Adrenal gland (tissue), 12 donors: ENCODE results near the gene DPYD. TPM values are rescaled to one million over a fixed set of nuclear protein-coding genes. Genes with fewer than 3 reads are reported as not detected.

Source experiments
- DNase-seq, 7 donors: peaks; one replicate each; pipeline ENCODE4 v3.0.0-alpha.2; 2019 to 2020
- H3K27ac ChIP-seq, 5 donors: fragments of 200-600 bp; sonication (generic) in 4 of 5; 1 replicate in 3 of 5; 2 replicates in 2 of 5; pipeline versions ENCODE4 v1.5.1 to v1.8.0; 2016 to 2020; ENCODE audit warnings: mild to moderate bottlenecking in 1 of 5
- H3K27me3 ChIP-seq: fragments of 200-600 bp; 2 replicates; pipeline ENCODE4 v1.8.0; 2021
- H3K36me3 ChIP-seq, 2 donors: fragments of 200-600 bp; replicated peaks in 1 of 2; 1 replicate in 1 of 2; 2 replicates in 1 of 2; pipeline versions ENCODE4 v1.5.1 to v1.8.0; 2018 to 2022
- H3K4me1 ChIP-seq, 2 donors: fragments of 200-600 bp; replicated peaks in 1 of 2; 1 replicate in 1 of 2; 2 replicates in 1 of 2; pipeline versions ENCODE4 v1.5.1 to v1.8.0; 2018 to 2021
- H3K4me3 ChIP-seq, 4 donors: fragments of 200-600 bp; sonication (generic) in 3 of 4; one replicate each; pipeline ENCODE4 v1.5.1; 2016 to 2018
- H3K9me3 ChIP-seq, 3 donors: fragments of 200-600 bp; sonication (generic) in 1 of 3; replicated peaks in 1 of 3; 1 replicate in 2 of 3; 2 replicates in 1 of 3; pipeline versions ENCODE4 v1.5.1 to v1.8.0; 2016 to 2021
- CTCF ChIP-seq, 6 experiments: fragments of 450-650 bp in 4 of 6; fragments of 200-600 bp in 2 of 6; sonication (generic) in 1 of 6; IDR thresholded peaks; 1 replicate in 5 of 6; 2 replicates in 1 of 6; pipeline versions ENCODE4 v1.5.1 to v1.8.0; 2016 to 2021; ENCODE audit warnings: antibody characterized with exemption in 6 of 6, mild to moderate bottlenecking in 2 of 6, moderate library complexity in 1 of 6
- POLR2A ChIP-seq, 2 donors: fragments of 450-650 bp; IDR thresholded peaks; one replicate each; pipeline ENCODE4 v1.6.1; 2017; ENCODE audit warnings: antibody characterized with exemption in 2 of 2, mild to moderate bottlenecking in 2 of 2, moderate library complexity in 1 of 2
- WGBS, 4 donors: extraction: QIAGEN DNeasy Blood & Tissue Kit in 2 of 4; methylation state at CpG; one replicate each; pipeline versions ENCODE4 v1.1.5 to v1.1.7; 2013 to 2017; 5-methylcytosine and 5-hydroxymethylcytosine counted together
- intact Hi-C, 2 donors: fragments of 100-400 bp; cut with DNase I; formaldehyde crosslinking; loops; one replicate each; pipeline versions ENCODE4 v1.14.1 to v1.15.0; 2022 to 2023
- polyA plus RNA-seq, 3 donors: library from polyadenylated mRNA; stranded (reverse); fragments of 200-250 nt in 2 of 3; fragments of 350-450 nt in 1 of 3; fragmentation: Illumina TruSeq in 1 of 3; extraction: RNeasy Lipid Tissue Mini Kit (QIAGEN cat#74804) in 1 of 3; gene quantifications; one replicate each; pipeline ENCODE4 v1.2.3, GENCODE V29; 2013 to 2014
- total RNA-seq, 9 donors: library from RNA; depleted of rRNA in 4 of 9; stranded (reverse); fragments of >200 nt in 4 of 9; fragments of 120-200 nt in 1 of 9; fragmentation: NEBNext Ultra II Directional in 1 of 9; extraction: Animal tissue kit (Norgen Biotek cat#: 25700) in 1 of 9; gene quantifications; one replicate each; pipeline versions ENCODE4 v1.1.0 to v1.2.4, GENCODE V29; 2013 to 2023
- donor health status: healthy with polysubstance abuse.
- donor health status: Bipolar disorder and iron deficiency.
- donor health status: DM: yes; HTN: yes; CAD: no.
- donor health status: DM: no; HTN: no; CAD: no.
- donor health status: DM: no; HTN: no; CAD: no.
- donor health status: DM: yes; HTN: yes; CAD: no.

Gene DPYD
- total and polyA plus RNA-seq, 12 donors = 6.6 to 73.1 (median 30.2) TPM

GRCh38 chr1:97340951-97341350 is 579.9 kb downstream of the DPYD start:
- no peak overlapping the region for H3K4me3 ChIP-seq
- no peaks in the 10 kb centered on the region for H3K36me3 ChIP-seq
- WGBS, 4 donors = 96 to 100% (median 99%) methylated on average over 1 of the region's 1 CpG
- DNase-seq = no peak
- no peaks in the 10 kb centered on the region for H3K27me3 ChIP-seq
- TF ChIP-seq POLR2A (IDR thresholded peaks at IDR 0.05) (no peak), CTCF (IDR thresholded peaks at IDR 0.05) (no peak)
- H3K9me3 ChIP-seq = peaks cover 0 to 4% (median 0%) of the 10 kb centered on the region in 3 donors
- intact Hi-C loops = no loop called here
- no peak overlapping the region for H3K27ac ChIP-seq
- H3K4me1 ChIP-seq = no peaks in the 10 kb centered on the region

- Histone ChIP-seq H3K4me1 (no peaks in the 10 kb centered on the region), H3K27me3 (no peaks in the 10 kb centered on the region), H3K36me3 (no peaks in the 10 kb centered on the region), H3K9me3 (no peaks in the 10 kb centered on the region), H3K27ac (no peak overlapping the region), H3K4me3 (no peak overlapping the region)
- DNase-seq = no peak
- no peak for TF ChIP-seq CTCF (IDR thresholded peaks at IDR 0.05)
- TF ChIP-seq POLR2A (IDR thresholded peaks at IDR 0.05) = no peak
- 88 to 95% (median 91%) methylated on average over 4 of the region's 4 CpGs for WGBS, 4 donors
- intact Hi-C loops = no loop called here
These were observed 582.5 kb downstream of the DPYD start for GRCh38 chr1:97338347-97338746.

DNA sequence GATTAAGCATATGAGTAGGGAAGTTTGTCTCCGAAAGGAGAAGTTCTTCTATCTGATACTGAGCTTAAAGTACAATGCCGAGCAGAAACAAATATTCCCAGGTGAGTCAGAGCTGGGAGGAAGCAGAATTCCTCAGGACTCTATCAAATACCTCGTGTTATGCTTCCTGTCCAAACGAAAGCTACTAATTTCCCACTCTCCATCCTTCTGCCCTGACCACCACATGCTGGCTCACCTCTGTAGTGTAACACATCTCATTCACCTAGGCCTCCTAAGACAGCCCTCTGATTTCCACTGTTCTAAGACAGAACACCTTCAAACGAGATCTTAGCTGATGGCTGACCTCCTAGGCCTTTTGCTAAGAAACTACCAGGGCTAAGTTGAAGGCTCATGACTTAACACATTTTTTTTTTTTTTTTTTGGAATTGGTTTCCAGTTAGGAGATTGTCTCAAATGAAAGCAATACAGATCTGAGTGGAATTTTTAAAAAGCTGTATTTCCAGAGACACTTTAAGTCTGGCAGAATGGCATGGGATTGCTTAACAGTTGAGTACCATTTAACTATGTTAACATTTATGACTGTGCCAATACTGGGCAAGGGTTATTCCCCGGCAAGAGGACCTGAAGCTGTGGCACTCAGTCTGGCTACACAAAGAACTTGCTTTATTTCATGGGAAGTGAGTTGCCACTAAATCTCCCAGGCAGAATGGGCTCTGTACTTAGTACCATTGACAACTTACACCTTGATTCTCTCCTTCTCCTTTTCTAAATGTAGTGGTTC is 583.4 kb downstream of the DPYD start:
- H3K27me3 ChIP-seq = no peaks in the 10 kb centered on the region
- intact Hi-C loops = no loop called here
- no peak overlapping the region for H3K27ac ChIP-seq

DNA sequence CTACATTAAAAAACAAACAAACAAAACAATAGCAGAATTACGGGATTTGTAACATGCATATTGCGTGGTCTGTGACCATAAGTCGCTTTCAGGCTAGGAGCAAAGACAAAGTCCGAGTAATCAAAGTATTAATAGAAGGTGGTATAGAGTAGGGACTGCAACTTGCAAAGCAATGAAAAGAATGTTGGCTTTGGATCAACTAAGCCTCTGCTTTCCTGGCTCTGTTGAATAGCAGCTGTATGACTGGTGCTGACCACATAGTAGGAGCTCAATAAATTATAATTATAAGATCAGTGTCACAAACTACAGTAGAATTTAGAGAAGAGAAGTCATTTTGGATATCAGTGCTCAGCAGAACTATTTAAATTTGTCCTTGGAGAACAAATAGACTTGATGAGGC is 586.4 kb downstream of the DPYD start:
- H3K27ac ChIP-seq = no peak overlapping the region
- H3K4me3 ChIP-seq = no peak overlapping the region
- TF ChIP-seq CTCF (IDR thresholded peaks at IDR 0.05) (no peak), POLR2A (IDR thresholded peaks at IDR 0.05) (no peak)
- H3K27me3 ChIP-seq = no peaks in the 10 kb centered on the region
- H3K4me1 ChIP-seq = no peaks in the 10 kb centered on the region
- intact Hi-C loops = no loop called here
- no peaks in the 10 kb centered on the region for H3K36me3 ChIP-seq
- H3K9me3 ChIP-seq = no peaks in the 10 kb centered on the region
- 86 to 94% (median 94%) methylated on average over 4 of the region's 4 CpGs for WGBS, 4 donors
- no peak for DNase-seq

More for the DNA sequence above, 583.4 kb downstream of the DPYD start:
- Histone ChIP-seq H3K4me1 (no peaks in the 10 kb centered on the region), H3K9me3 (no peaks in the 10 kb centered on the region), H3K4me3 (no peak overlapping the region), H3K36me3 (no peaks in the 10 kb centered on the region)
- DNase-seq = no peak
- 76 to 94% (median 84%) methylated on average over 6 of the region's 6 CpGs for WGBS, 4 donors
- TF ChIP-seq CTCF (IDR thresholded peaks at IDR 0.05) = no peak
- no peak for TF ChIP-seq POLR2A (IDR thresholded peaks at IDR 0.05)
